H9 (cell line): ENCODE data around the gene JAK2. TPM values are rescaled to one million over a fixed set of nuclear protein-coding genes. Genes with fewer than 3 reads are reported as not detected.

Source experiments
- DNase-seq: peaks from one replicate; pipeline ENCODE4 v3.0.0-alpha.2; 2017
- H2AFZ ChIP-seq: one replicate; pipeline ENCODE4 v1.6.1; 2013; ENCODE audit warnings: mild to moderate bottlenecking, low read length, control low read depth, moderate library complexity
- H2AK5ac ChIP-seq: 2 replicates; pipeline ENCODE4 v1.6.1; 2013; ENCODE audit warnings: low read length, control low read depth, mixed read lengths; ENCODE audit not compliant: insufficient read length
- H2BK120ac ChIP-seq: one replicate; pipeline ENCODE4 v1.6.1; 2013; ENCODE audit warnings: low read depth, mild to moderate bottlenecking, low read length, control low read depth, inconsistent platforms; ENCODE audit not compliant: poor library complexity, severe bottlenecking
- H2BK12ac ChIP-seq: 2 replicates; pipeline ENCODE4 v1.6.1; 2013; ENCODE audit warnings: low read length, control low read depth, mixed read lengths, low read depth; ENCODE audit not compliant: insufficient read length
- H2BK15ac ChIP-seq: 2 replicates; pipeline ENCODE4 v1.6.1; 2013; ENCODE audit warnings: low read depth, low read length, control low read depth
- H2BK20ac ChIP-seq: one replicate; pipeline ENCODE4 v1.6.1; 2013; ENCODE audit warnings: low read depth, mild to moderate bottlenecking, low read length, control low read depth, inconsistent platforms; ENCODE audit not compliant: poor library complexity, severe bottlenecking
- H2BK5ac ChIP-seq: 2 replicates; pipeline ENCODE4 v1.6.1; 2013; ENCODE audit warnings: low read length, control low read depth, mixed read lengths; ENCODE audit not compliant: insufficient read length
- H3K14ac ChIP-seq: 2 replicates; pipeline ENCODE4 v1.6.1; 2013; ENCODE audit warnings: low read length, control low read depth; ENCODE audit not compliant: insufficient read depth
- H3K18ac ChIP-seq: 2 replicates; pipeline ENCODE4 v1.6.1; 2013; ENCODE audit warnings: low read depth, mild to moderate bottlenecking, mixed read lengths, low read length, control low read depth; ENCODE audit not compliant: insufficient read length
- H3K23ac ChIP-seq: 2 replicates; pipeline ENCODE4 v1.6.1; 2013; ENCODE audit warnings: low read length, control low read depth, mixed read lengths, low read depth; ENCODE audit not compliant: insufficient read length
- H3K23me2 ChIP-seq: 2 replicates; pipeline ENCODE4 v1.6.1; 2013; ENCODE audit warnings: low read depth, mild to moderate bottlenecking, mixed read lengths, low read length, control low read depth; ENCODE audit not compliant: insufficient read length, poor library complexity, severe bottlenecking
- H3K27ac ChIP-seq: 2 replicates; pipeline ENCODE4 v1.5.1; 2013; ENCODE audit warnings: low read length, control low read depth, mixed read lengths, low read depth; ENCODE audit not compliant: insufficient read length
- H3K27me3 ChIP-seq: 2 replicates; pipeline ENCODE4 v1.6.1; 2013; ENCODE audit warnings: low read length, control low read depth, inconsistent platforms; ENCODE audit not compliant: insufficient read depth
- H3K4ac ChIP-seq: 2 replicates; pipeline ENCODE4 v1.6.1; 2013; ENCODE audit warnings: low read depth, mild to moderate bottlenecking, control low read depth, inconsistent platforms, low read length, moderate library complexity
- H3K4me1 ChIP-seq: 2 replicates; pipeline ENCODE4 v1.6.1; 2013; ENCODE audit warnings: low read length, control low read depth, inconsistent platforms; ENCODE audit not compliant: insufficient read depth
- H3K4me2 ChIP-seq: 2 replicates; pipeline ENCODE4 v1.6.1; 2013; ENCODE audit warnings: low read length, control low read depth, mixed read lengths; ENCODE audit not compliant: insufficient read length, insufficient read depth
- H3K56ac ChIP-seq: 2 replicates; pipeline ENCODE4 v1.6.1; 2013; ENCODE audit warnings: low read depth, mild to moderate bottlenecking, mixed read lengths, low read length, control low read depth; ENCODE audit not compliant: insufficient read length
- H3K79me1 ChIP-seq: 2 replicates; pipeline ENCODE4 v1.6.1; 2013; ENCODE audit warnings: low read depth, mild to moderate bottlenecking, moderate library complexity, low read length, control low read depth, inconsistent platforms; ENCODE audit not compliant: insufficient read depth, poor library complexity, severe bottlenecking
- H3K79me2 ChIP-seq: 2 replicates; pipeline ENCODE4 v1.6.1; 2013; ENCODE audit warnings: low read length, control low read depth, inconsistent platforms; ENCODE audit not compliant: insufficient read depth
- H3K9ac ChIP-seq: 2 replicates; pipeline ENCODE4 v1.6.1; 2013; ENCODE audit warnings: low read length, control low read depth, mixed read lengths; ENCODE audit not compliant: insufficient read length; ENCODE audit errors: extremely low read depth
- H3K9me3 ChIP-seq: one replicate; pipeline ENCODE4 v1.6.1; 2013; ENCODE audit warnings: low read depth, low read length, inconsistent platforms; ENCODE audit not compliant: control insufficient read depth
- H3T11ph ChIP-seq: one replicate; pipeline ENCODE4 v1.6.1; 2013; ENCODE audit warnings: mild to moderate bottlenecking, low read length, control low read depth, inconsistent platforms
- H4K20me1 ChIP-seq: one replicate; pipeline ENCODE4 v1.6.1; 2013; ENCODE audit not compliant: control insufficient read depth, insufficient read length, insufficient read depth
- H4K5ac ChIP-seq: 2 replicates; pipeline ENCODE4 v1.6.1; 2013; ENCODE audit warnings: low read depth, mild to moderate bottlenecking, mixed read lengths, low read length, control low read depth; ENCODE audit not compliant: insufficient read length
- H4K8ac ChIP-seq: replicated peaks from 2 replicates; pipeline ENCODE4 v1.6.1; 2013; ENCODE audit warnings: low read length, control low read depth, mixed read lengths, low read depth; ENCODE audit not compliant: insufficient read length
- H4K91ac ChIP-seq: 2 replicates; pipeline ENCODE4 v1.6.1; 2013; ENCODE audit warnings: low read depth, mild to moderate bottlenecking, moderate library complexity, mixed read lengths, low read length, control low read depth; ENCODE audit not compliant: insufficient read length
- H3K27ac Mint-ChIP-seq, 3 experiments: 2 replicates in 2 of 3; 3 replicates in 1 of 3; pipeline ENCODE4 v1.8.0; 2020 to 2021; ENCODE audit warnings: mixed read lengths in 3 of 3, mild to moderate bottlenecking in 1 of 3, moderate library complexity in 1 of 3
- H3K27me3 Mint-ChIP-seq: 2 replicates; pipeline ENCODE4 v1.8.0; 2021; ENCODE audit warnings: low read depth, mild to moderate bottlenecking, moderate library complexity, mixed read lengths
- H3K36me3 Mint-ChIP-seq, 3 experiments: 2 replicates in 2 of 3; 3 replicates in 1 of 3; pipeline ENCODE4 v1.8.0; 2020 to 2021; ENCODE audit warnings: low read depth in 3 of 3, mixed read lengths in 3 of 3; ENCODE audit not compliant: insufficient read depth in 1 of 3
- H3K4me1 Mint-ChIP-seq, 2 experiments: 2 replicates each; pipeline ENCODE4 v1.8.0; 2020; ENCODE audit warnings: mixed read lengths in 2 of 2
- H3K4me3 Mint-ChIP-seq, 2 experiments: 2 replicates in 1 of 2; 3 replicates in 1 of 2; pipeline ENCODE4 v1.8.0; 2020 to 2021; ENCODE audit warnings: mild to moderate bottlenecking in 2 of 2, mixed read lengths in 2 of 2, moderate library complexity in 1 of 2
- H3K9me3 Mint-ChIP-seq, 2 experiments: 2 replicates in 1 of 2; 3 replicates in 1 of 2; pipeline ENCODE4 v1.8.0; 2020; ENCODE audit warnings: mild to moderate bottlenecking in 2 of 2, mixed read lengths in 2 of 2, moderate library complexity in 1 of 2
- CTCF ChIP-seq: fragments of 200-600 bp; sonication (generic); conservative IDR thresholded peaks from 3 replicates; pipeline ENCODE4 v1.8.0; 2021; ENCODE audit warnings: antibody characterized with exemption, mild to moderate bottlenecking
- WGBS: extraction: QIAGEN DNeasy Blood & Tissue Kit; methylation state at CpG from one replicate; pipeline ENCODE4 v1.1.7; 2013; ENCODE audit warnings: missing lambda C conversion rate, low lambda C conversion rate, mixed read lengths; ENCODE audit not compliant: insufficient read length; ENCODE audit errors: extremely low coverage; 5-methylcytosine and 5-hydroxymethylcytosine counted together
- total RNA-seq: library from RNA; stranded (reverse); gene quantifications from 2 replicates; pipeline ENCODE4 v1.2.1, GENCODE V29; 2021

JAK2 gene
- total RNA-seq, 1 experiment from 2014 or later = 3.4 TPM

- Histone ChIP-seq H3K79me2 (no peaks in the 10 kb centered on the region), H3K18ac (no peak overlapping the region), H2BK120ac (no peak overlapping the region), H3K23ac (no peak overlapping the region), H4K20me1 (no peaks in the 10 kb centered on the region), H2BK12ac (no peak overlapping the region), H3K4me2 (no peak overlapping the region), H4K91ac (no peak overlapping the region), H3K9me3 (no peaks in the 10 kb centered on the region), H3K9ac (no peak overlapping the region), H2BK5ac (no peak overlapping the region), H4K8ac (no peak overlapping the region), H3K56ac (no peak overlapping the region), H3K14ac (no peak overlapping the region; the same call in 1 of the 2 replicates), H2AFZ (no peak overlapping the region), H3K27me3 (no peaks in the 10 kb centered on the region), H3T11ph (no peak overlapping the region), H3K23me2 (no peaks in the 10 kb centered on the region), H3K27ac (no peak overlapping the region), H3K79me1 (no peaks in the 10 kb centered on the region), H2BK20ac (no peak overlapping the region), H3K4me1 (no peaks in the 10 kb centered on the region), H2BK15ac (no peak overlapping the region), H2AK5ac (no peak overlapping the region), H3K4ac (no peak overlapping the region), H4K5ac (no peak overlapping the region)
- no peak overlapping the region for H3K4me3 Mint-ChIP-seq
- H3K9me3 Mint-ChIP-seq = peaks cover 0 to 6% of the 10 kb centered on the region in 2 experiments; a peak in 1 of 5 replicates
- no peaks in the 10 kb centered on the region for H3K27me3 Mint-ChIP-seq
- H3K36me3 Mint-ChIP-seq = peaks cover 2 to 13% (median 4%) of the 10 kb centered on the region in 3 experiments; a peak in 5 of 7 replicates
- H3K27ac Mint-ChIP-seq = no peak overlapping the region; a peak in 1 of 7 replicates
- WGBS = no CpG with 5 or more reads among the region's 22 CpGs
- no peak for DNase-seq
- H3K4me1 Mint-ChIP-seq = no peaks in the 10 kb centered on the region
- no peak for TF ChIP-seq CTCF
Measured at GRCh38 chr9:5113994-5114748, 129.1 kb downstream of the JAK2 start.
